Activated CD4-positive, alpha-beta memory T cell treated with anti-CD3 and anti-CD28 coated beads for 36 hours (primary cell): ENCODE data around the gene NXPH4. TPM values are rescaled to one million over a fixed set of nuclear protein-coding genes. Genes with fewer than 3 reads are reported as not detected.

ENCODE experiments used
- CTCF ChIA-PET: fragments of 350-600 bp; sonication (Branson Sonifier 250); formaldehyde crosslinking; loops from one replicate; lab custom pipeline; 2021; ENCODE audit warnings: antibody characterized with exemption, inconsistent platforms; lab: Charles Lee
- POLR2A ChIA-PET: fragments of 350-600 bp; sonication (Branson Sonifier 250); formaldehyde crosslinking; loops from one replicate; lab custom pipeline; 2021; ENCODE audit warnings: antibody characterized with exemption; lab: Charles Lee
- DNase-seq: peaks from one replicate; pipeline ENCODE4 v3.0.0-alpha.2; 2020
- H3K27ac Mint-ChIP-seq: one replicate; pipeline ENCODE4 v1.8.0; 2021; ENCODE audit warnings: mixed read lengths
- H3K27me3 Mint-ChIP-seq: one replicate; pipeline ENCODE4 v1.8.0; 2021; ENCODE audit warnings: mixed read lengths
- H3K36me3 Mint-ChIP-seq: one replicate; pipeline ENCODE4 v1.8.0; 2021; ENCODE audit warnings: mixed read lengths
- H3K4me1 Mint-ChIP-seq: one replicate; pipeline ENCODE4 v1.8.0; 2021; ENCODE audit warnings: low read depth, mixed read lengths
- H3K4me3 Mint-ChIP-seq: one replicate; pipeline ENCODE4 v1.8.0; 2021; ENCODE audit warnings: mild to moderate bottlenecking, mixed read lengths
- H3K9me3 Mint-ChIP-seq: one replicate; pipeline ENCODE4 v1.8.0; 2021; ENCODE audit warnings: mixed read lengths
- intact Hi-C: fragments of 100-400 bp; cut with micrococcal nuclease; formaldehyde crosslinking; loops from one replicate; pipeline ENCODE4 v1.15.1; 2023
- total RNA-seq, 2 experiments: library from RNA; stranded (reverse); gene quantifications; one replicate each; pipeline ENCODE4 v1.2.3, GENCODE V29; 2021

Gene NXPH4
- under 1 TPM; 0.24 to 0.46 TPM for total RNA-seq

GRCh38 chr12:57216014-57216911 lies at the start of gene NXPH4:
Gene NXPH4, plus strand, starts transcription at chr12:57216794. Its CDS starts 176 bp downstream, at chr12:57216970.
- POLR2A ChIA-PET: interaction anchor here (1.1 kb wide), 1 partner anchor 17 kb away, joined by 3 read pairs; no protein-coding TSS in a partner anchor
- Mint-ChIP-seq H3K36me3 (no peaks in the 10 kb centered on the region), H3K9me3 (no peaks in the 10 kb centered on the region), H3K27me3 (peaks cover 67% of the 10 kb centered on the region), H3K4me1 (peaks cover 38% of the 10 kb centered on the region), H3K27ac (no peak within 1 kb of the TSS), H3K4me3 (peak within 1 kb of the TSS; percentile 69)
- CTCF ChIA-PET: interaction anchor here (1.0 to 9.7 kb wide), 3 partner anchors 10 to 237 kb away, joined by 3 to 447 read pairs (median 175); partner anchors contain the start of gene SHMT2
- DNase-seq: peak; percentile 61
- intact Hi-C loops: no loop called here

- Mint-ChIP-seq H3K27me3 (no peaks in the 10 kb centered on the region), H3K27ac (no peak overlapping the region)
These were observed 49.6 kb upstream of the NXPH4 start for GRCh38 chr12:57166971-57167371.

GRCh38 chr12:57168058-57168457 lies 48.5 kb upstream of the NXPH4 start:
- Mint-ChIP-seq H3K27ac (no peak overlapping the region), H3K36me3 (no peaks in the 10 kb centered on the region), H3K9me3 (no peaks in the 10 kb centered on the region), H3K27me3 (no peaks in the 10 kb centered on the region), H3K4me1 (peaks cover 12% of the 10 kb centered on the region), H3K4me3 (no peak overlapping the region)
- ChIA-PET CTCF (interaction anchor here (0.9 to 10.6 kb wide), 4 partner anchors 8 to 56 kb away, joined by 3 to 175 read pairs (median 4); partner anchors contain the start of gene LRP1), POLR2A (interaction anchor here (0.6 kb wide), 1 partner anchor 132 kb away, joined by 3 read pairs; no protein-coding TSS in a partner anchor)
- intact Hi-C loops: no loop called here
- no peak for DNase-seq

More at GRCh38 chr12:57166971-57167371, 49.6 kb upstream of the NXPH4 start:
- ChIA-PET CTCF (interaction anchor here (1.5 to 10.6 kb wide), 2 partner anchors 9 to 41 kb away, joined by 5 to 175 read pairs; partner anchors contain the start of gene LRP1), POLR2A (no interaction called here)
- Mint-ChIP-seq H3K4me1 (peaks cover 12% of the 10 kb centered on the region), H3K4me3 (no peak overlapping the region), H3K9me3 (no peaks in the 10 kb centered on the region), H3K36me3 (no peaks in the 10 kb centered on the region)
- peak; percentile 78 for DNase-seq
- intact Hi-C loops: loop anchor here (2.0 kb wide), 1 partner anchor 158 kb away; no protein-coding TSS in a partner anchor

- intact Hi-C loops: no loop called here
- POLR2A ChIA-PET: interaction anchor here (1.0 kb wide), 1 partner anchor 46 kb away, joined by 3 read pairs; no protein-coding TSS in a partner anchor
- Mint-ChIP-seq H3K27ac (no peak overlapping the region), H3K9me3 (no peaks in the 10 kb centered on the region), H3K4me3 (no peak overlapping the region), H3K27me3 (no peaks in the 10 kb centered on the region), H3K36me3 (no peaks in the 10 kb centered on the region), H3K4me1 (peaks cover 12% of the 10 kb centered on the region)
- CTCF ChIA-PET: interaction anchor here (0.7 to 10.6 kb wide), 4 partner anchors 14 to 71 kb away, joined by 3 to 175 read pairs (median 4); partner anchors contain the start of gene LRP1
- no peak for DNase-seq
These were observed 47.4 kb upstream of the NXPH4 start for GRCh38 chr12:57169046-57169795.

GRCh38 chr12:57169969-57170368 lies 46.6 kb upstream of the NXPH4 start:
- Mint-ChIP-seq H3K9me3 (no peaks in the 10 kb centered on the region), H3K27ac (no peak overlapping the region)
- intact Hi-C loops: no loop called here

GRCh38 chr12:57170408-57170807 lies 46.2 kb upstream of the NXPH4 start:
- Mint-ChIP-seq H3K36me3 (no peaks in the 10 kb centered on the region), H3K4me1 (peaks cover 12% of the 10 kb centered on the region), H3K4me3 (no peak overlapping the region), H3K9me3 (no peaks in the 10 kb centered on the region), H3K27ac (no peak overlapping the region), H3K27me3 (no peaks in the 10 kb centered on the region)
- intact Hi-C loops: no loop called here
- ChIA-PET POLR2A (no interaction called here), CTCF (interaction anchor here (0.7 to 10.6 kb wide), 3 partner anchors 13 to 70 kb away, joined by 3 to 175 read pairs (median 4); partner anchors contain the start of gene LRP1)
- no peak for DNase-seq

More at GRCh38 chr12:57169969-57170368, 46.6 kb upstream of the NXPH4 start:
- no peaks in the 10 kb centered on the region for H3K36me3 Mint-ChIP-seq
- no peak overlapping the region for H3K4me3 Mint-ChIP-seq
- ChIA-PET CTCF (interaction anchor here (0.7 to 10.6 kb wide), 3 partner anchors 13 to 70 kb away, joined by 3 to 175 read pairs (median 4); partner anchors contain the start of gene LRP1), POLR2A (interaction anchor here (1.0 kb wide), 1 partner anchor 47 kb away, joined by 3 read pairs; no protein-coding TSS in a partner anchor)
- DNase-seq: no peak
- H3K4me1 Mint-ChIP-seq: peaks cover 12% of the 10 kb centered on the region
- no peaks in the 10 kb centered on the region for H3K27me3 Mint-ChIP-seq

- Mint-ChIP-seq H3K27ac (no peak overlapping the region), H3K27me3 (no peaks in the 10 kb centered on the region)
- CTCF ChIA-PET: interaction anchor here (0.7 to 10.6 kb wide), 2 partner anchors 12 to 45 kb away, joined by 3 to 175 read pairs; partner anchors contain the start of gene LRP1
These were observed 45.7 kb upstream of the NXPH4 start for GRCh38 chr12:57170927-57171326.

GRCh38 chr12:57171668-57172067 lies 44.9 kb upstream of the NXPH4 start:
- no peaks in the 10 kb centered on the region for H3K9me3 Mint-ChIP-seq
- H3K27me3 Mint-ChIP-seq: no peaks in the 10 kb centered on the region
- intact Hi-C loops: no loop called here
- no peak for DNase-seq
- ChIA-PET CTCF (interaction anchor here (1.8 to 10.6 kb wide), 3 partner anchors 10 to 170 kb away, joined by 4 to 175 read pairs (median 5); partner anchors contain the start of gene LRP1), POLR2A (no interaction called here)
- no peak overlapping the region for H3K4me3 Mint-ChIP-seq
- peaks cover 8% of the 10 kb centered on the region for H3K4me1 Mint-ChIP-seq
- no peak overlapping the region for H3K27ac Mint-ChIP-seq
- no peaks in the 10 kb centered on the region for H3K36me3 Mint-ChIP-seq

More at GRCh38 chr12:57170927-57171326, 45.7 kb upstream of the NXPH4 start:
- POLR2A ChIA-PET: no interaction called here
- Mint-ChIP-seq H3K4me1 (peaks cover 12% of the 10 kb centered on the region), H3K36me3 (no peaks in the 10 kb centered on the region), H3K9me3 (no peaks in the 10 kb centered on the region), H3K4me3 (no peak overlapping the region)
- intact Hi-C loops: no loop called here
- no peak for DNase-seq

- ChIA-PET POLR2A (no interaction called here), CTCF (interaction anchor here (0.6 to 10.6 kb wide), 16 partner anchors 9 to 304 kb away, joined by 3 to 175 read pairs (median 4); partner anchors contain the start of genes LRP1 and STAT6)
- no peaks in the 10 kb centered on the region for H3K36me3 Mint-ChIP-seq
- H3K27ac Mint-ChIP-seq: no peak overlapping the region
- H3K9me3 Mint-ChIP-seq: no peaks in the 10 kb centered on the region
- peak; percentile 26 for DNase-seq
- H3K4me1 Mint-ChIP-seq: no peaks in the 10 kb centered on the region
- H3K27me3 Mint-ChIP-seq: no peaks in the 10 kb centered on the region
- intact Hi-C loops: loop anchor here (1.0 kb wide), 1 partner anchor 49 kb away; no protein-coding TSS in a partner anchor
- no peak overlapping the region for H3K4me3 Mint-ChIP-seq
These were observed 43.5 kb upstream of the NXPH4 start for GRCh38 chr12:57173089-57173488.

GRCh38 chr12:57173683-57174082 lies 42.9 kb upstream of the NXPH4 start:
- POLR2A ChIA-PET: no interaction called here
- no peaks in the 10 kb centered on the region for H3K36me3 Mint-ChIP-seq
- H3K27ac Mint-ChIP-seq: no peak overlapping the region

More at GRCh38 chr12:57173683-57174082, 42.9 kb upstream of the NXPH4 start:
- intact Hi-C loops: loop anchor here (1.0 kb wide), 1 partner anchor 49 kb away; no protein-coding TSS in a partner anchor
- Mint-ChIP-seq H3K9me3 (no peaks in the 10 kb centered on the region), H3K27me3 (no peaks in the 10 kb centered on the region), H3K4me1 (no peaks in the 10 kb centered on the region), H3K4me3 (no peak overlapping the region)
- CTCF ChIA-PET: interaction anchor here (0.6 to 10.6 kb wide), 15 partner anchors 8 to 304 kb away, joined by 3 to 175 read pairs (median 4); partner anchors contain the start of genes LRP1 and STAT6
- no peak for DNase-seq
